IMR-90 (cell line): ENCODE results near the gene SLC4A4.

Experiments used
- BHLHE40 ChIP-seq: fragments of 150-350 bp; IDR thresholded peaks from 2 replicates; pipeline ENCODE4 v1.6.1; 2016; ENCODE audit warnings: mild to moderate bottlenecking, low read depth, low read length
- CEBPB ChIP-seq: IDR thresholded peaks from 2 replicates; pipeline ENCODE4 v1.6.1; 2012; ENCODE audit warnings: low read depth, low read length, improper control_type of control experiment
- CHD1 ChIP-seq: IDR thresholded peaks from 2 replicates; pipeline ENCODE4 v1.6.1; 2012; ENCODE audit warnings: low read depth, low read length, improper control_type of control experiment
- CTCF ChIP-seq: conservative IDR thresholded peaks from 2 replicates; pipeline ENCODE4 v1.5.1; 2012; ENCODE audit warnings: mild to moderate bottlenecking, low read depth, low read length, improper control_type of control experiment
- FOS ChIP-seq: fragments of 150-350 bp; IDR thresholded peaks from 2 replicates; pipeline ENCODE4 v1.6.1; 2016; ENCODE audit warnings: low read depth, low read length
- MXI1 ChIP-seq: IDR thresholded peaks from 2 replicates; pipeline ENCODE4 v1.6.1; 2012; ENCODE audit warnings: low read depth, mild to moderate bottlenecking, low read length, moderate library complexity, borderline replicate concordance
- NFE2L2 ChIP-seq: fragments of 150-350 bp; IDR thresholded peaks from 2 replicates; pipeline ENCODE4 v1.6.1; 2016; ENCODE audit warnings: low read depth, mild to moderate bottlenecking, low read length
- POLR2A ChIP-seq: IDR thresholded peaks from 2 replicates; pipeline ENCODE4 v1.6.1; 2012; ENCODE audit warnings: mild to moderate bottlenecking, low read depth, low read length
- RAD21 ChIP-seq: IDR thresholded peaks from 2 replicates; pipeline ENCODE4 v1.6.1; 2012; ENCODE audit warnings: low read length, improper control_type of control experiment
- RCOR1 ChIP-seq: IDR thresholded peaks from 2 replicates; pipeline ENCODE4 v1.6.1; 2012; ENCODE audit warnings: mild to moderate bottlenecking, low read length, improper control_type of control experiment; ENCODE audit not compliant: insufficient replicate concordance
- RFX5 ChIP-seq: IDR thresholded peaks from 2 replicates; pipeline ENCODE4 v1.8.0; 2012; ENCODE audit warnings: low read depth, mild to moderate bottlenecking, low read length, moderate library complexity
- SMC3 ChIP-seq: fragments of 150-350 bp; IDR thresholded peaks from 2 replicates; pipeline ENCODE4 v1.6.1; 2016; ENCODE audit warnings: low read depth, mild to moderate bottlenecking, antibody characterized with exemption, low read length, moderate library complexity
- TF ChIP-seq, protein P1 (sequence below): fragments of 150-350 bp; IDR thresholded peaks from 2 replicates; pipeline ENCODE4 v1.6.1; 2017; ENCODE audit warnings: mild to moderate bottlenecking, antibody characterized with exemption, low read length, low read depth
- TF ChIP-seq, protein P2 (sequence below): fragments of 150-350 bp; IDR thresholded peaks from 2 replicates; pipeline ENCODE4 v1.6.1; 2016; ENCODE audit warnings: low read depth, mild to moderate bottlenecking, low read length, moderate library complexity, borderline replicate concordance

DNA sequence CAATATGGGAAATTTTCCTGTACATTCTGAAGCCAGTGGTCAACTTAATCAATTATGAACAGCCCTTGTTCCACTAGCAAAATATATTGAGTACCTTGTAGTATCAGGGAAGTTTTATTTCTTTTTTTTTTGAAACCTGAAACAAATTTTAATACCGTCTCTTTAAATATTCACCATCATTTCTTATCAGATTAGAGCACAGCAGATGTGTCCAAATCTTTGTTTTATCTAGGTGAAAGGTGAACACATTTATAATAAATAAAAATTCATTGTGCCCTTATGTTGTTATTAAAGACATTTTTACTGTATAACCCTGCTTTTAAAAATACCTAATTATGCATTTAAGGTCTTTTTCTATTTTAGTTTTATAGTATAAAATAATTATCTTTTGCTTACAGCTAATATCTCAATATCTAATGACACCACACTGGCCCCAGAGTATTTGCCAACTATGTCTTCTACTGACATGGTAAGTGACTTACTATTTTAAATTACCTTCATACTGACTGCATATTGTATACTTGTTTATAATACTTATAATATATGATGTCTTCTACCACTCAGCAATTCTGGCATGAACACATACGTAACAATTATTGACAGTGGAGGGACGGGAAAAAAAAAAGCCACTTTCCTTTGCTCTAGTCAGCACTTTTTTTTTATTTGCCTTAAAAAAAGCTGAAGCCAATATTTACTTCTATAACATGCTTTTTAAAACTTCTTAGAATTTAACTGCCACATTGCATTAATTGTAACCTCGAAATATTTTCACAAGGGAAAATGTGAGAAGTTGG, 147.9 kb downstream of the SLC4A4 start:
- no peak for TF ChIP-seq RAD21
- TF ChIP-seq CTCF, result no peak
- no peak for TF ChIP-seq MXI1
- TF ChIP-seq POLR2A, result no peak
- TF ChIP-seq BHLHE40, result no peak
- TF ChIP-seq, protein P1, sequence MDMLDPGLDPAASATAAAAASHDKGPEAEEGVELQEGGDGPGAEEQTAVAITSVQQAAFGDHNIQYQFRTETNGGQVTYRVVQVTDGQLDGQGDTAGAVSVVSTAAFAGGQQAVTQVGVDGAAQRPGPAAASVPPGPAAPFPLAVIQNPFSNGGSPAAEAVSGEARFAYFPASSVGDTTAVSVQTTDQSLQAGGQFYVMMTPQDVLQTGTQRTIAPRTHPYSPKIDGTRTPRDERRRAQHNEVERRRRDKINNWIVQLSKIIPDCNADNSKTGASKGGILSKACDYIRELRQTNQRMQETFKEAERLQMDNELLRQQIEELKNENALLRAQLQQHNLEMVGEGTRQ, result no peak
- TF ChIP-seq RFX5, result no peak
- TF ChIP-seq RCOR1, result no peak
- no peak for TF ChIP-seq FOS
- no peak for TF ChIP-seq NFE2L2
- TF ChIP-seq, protein P2, sequence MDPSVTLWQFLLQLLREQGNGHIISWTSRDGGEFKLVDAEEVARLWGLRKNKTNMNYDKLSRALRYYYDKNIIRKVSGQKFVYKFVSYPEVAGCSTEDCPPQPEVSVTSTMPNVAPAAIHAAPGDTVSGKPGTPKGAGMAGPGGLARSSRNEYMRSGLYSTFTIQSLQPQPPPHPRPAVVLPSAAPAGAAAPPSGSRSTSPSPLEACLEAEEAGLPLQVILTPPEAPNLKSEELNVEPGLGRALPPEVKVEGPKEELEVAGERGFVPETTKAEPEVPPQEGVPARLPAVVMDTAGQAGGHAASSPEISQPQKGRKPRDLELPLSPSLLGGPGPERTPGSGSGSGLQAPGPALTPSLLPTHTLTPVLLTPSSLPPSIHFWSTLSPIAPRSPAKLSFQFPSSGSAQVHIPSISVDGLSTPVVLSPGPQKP, result no peak
- TF ChIP-seq CEBPB, result no peak
- no peak for TF ChIP-seq CHD1
- no peak for TF ChIP-seq SMC3
